SK-N-MC (cell line): ENCODE measurements around the gene KLHL6.

ENCODE experiments used
- EZH2 ChIP-seq: fragments of 200-600 bp; sonication (generic); IDR thresholded peaks from one replicate; pipeline ENCODE4 v1.6.1; 2017; ENCODE audit warnings: antibody characterized with exemption
- FOXP2 ChIP-seq: optimal IDR thresholded peaks from 2 replicates; pipeline ENCODE3; 2011; ENCODE audit warnings: mild to moderate bottlenecking, moderate library complexity; ENCODE audit not compliant: insufficient read depth; ENCODE audit errors: extremely low read length, control extremely low read depth
- POLR2AphosphoS5 ChIP-seq: IDR thresholded peaks from 2 replicates; pipeline ENCODE4 v1.6.1; 2012; ENCODE audit warnings: mild to moderate bottlenecking, low read depth, low read length, borderline replicate concordance

GRCh38 chr3:183590442-183590841 lies 34.9 kb upstream of the KLHL6 start:
- no peak for TF ChIP-seq EZH2
- no peak for TF ChIP-seq POLR2AphosphoS5
- TF ChIP-seq FOXP2, result no peak
